Liver (tissue), 9 donors: ENCODE results near the gene TLE4. TPM values are rescaled to one million over a fixed set of nuclear protein-coding genes. Genes with fewer than 3 reads are reported as not detected.

Experiments
- DNase-seq: peaks from one replicate; pipeline ENCODE4 v3.0.0-alpha.2; 2017; ENCODE audit warnings: low spot score
- H3K27ac ChIP-seq, 2 donors: one replicate each; pipeline ENCODE4 v1.7.0; 2013; ENCODE audit warnings: inconsistent platforms in 2 of 2, low read length in 2 of 2, control low read depth in 1 of 2, low read depth in 1 of 2, mild to moderate bottlenecking in 1 of 2
- H3K27me3 ChIP-seq, 4 donors: one replicate each; pipeline versions ENCODE4 v1.6.1 to v1.7.0; 2013; ENCODE audit warnings: low read length in 3 of 4, inconsistent platforms in 1 of 4, mild to moderate bottlenecking in 1 of 4, moderate library complexity in 1 of 4; ENCODE audit not compliant: control insufficient read depth in 4 of 4, insufficient read depth in 4 of 4
- H3K36me3 ChIP-seq, 4 donors: one replicate each; pipeline versions ENCODE4 v1.6.1 to v1.7.0; 2013; ENCODE audit warnings: low read length in 3 of 4, mild to moderate bottlenecking in 3 of 4, low read depth in 1 of 4, moderate library complexity in 1 of 4; ENCODE audit not compliant: control insufficient read depth in 4 of 4, insufficient read depth in 3 of 4
- H3K4me1 ChIP-seq, 4 donors: one replicate each; pipeline versions ENCODE4 v1.6.1 to v1.7.0; 2013; ENCODE audit warnings: low read length in 3 of 4, mild to moderate bottlenecking in 3 of 4, moderate library complexity in 1 of 4; ENCODE audit not compliant: control insufficient read depth in 4 of 4, insufficient read depth in 4 of 4
- H3K4me3 ChIP-seq, 3 donors: one replicate each; pipeline versions ENCODE4 v1.6.1 to v1.7.0; 2013; ENCODE audit warnings: low read length in 3 of 3, control low read depth in 1 of 3, low read depth in 1 of 3, mild to moderate bottlenecking in 1 of 3
- H3K9ac ChIP-seq, 2 donors: one replicate each; pipeline ENCODE4 v1.7.0; 2013; ENCODE audit warnings: low read length in 2 of 2, mild to moderate bottlenecking in 2 of 2, moderate library complexity in 2 of 2, control low read depth in 1 of 2, low read depth in 1 of 2
- H3K9me3 ChIP-seq, 4 donors: one replicate each; pipeline versions ENCODE4 v1.6.1 to v1.7.0; 2013; ENCODE audit warnings: low read length in 3 of 4; ENCODE audit not compliant: control insufficient read depth in 4 of 4
- ATF3 ChIP-seq: IDR thresholded peaks from 2 replicates; pipeline ENCODE4 v1.6.1; 2016; ENCODE audit warnings: antibody characterized with exemption
- CTCF ChIP-seq: fragments of 150-350 bp; IDR thresholded peaks from 2 replicates; pipeline ENCODE4 v1.5.1; 2017; ENCODE audit warnings: improper control_type of control experiment, low read depth, low read length; ENCODE audit not compliant: missing input control
- EGR1 ChIP-seq, 2 donors: IDR thresholded peaks; 2 replicates each; pipeline ENCODE4 v1.6.1; 2016 to 2018; ENCODE audit warnings: antibody characterized with exemption in 2 of 2, low read depth in 2 of 2
- FOXA1 ChIP-seq: IDR thresholded peaks from 2 replicates; pipeline ENCODE4 v1.6.1; 2016; ENCODE audit warnings: antibody characterized with exemption
- FOXA2 ChIP-seq: IDR thresholded peaks from 2 replicates; pipeline ENCODE4 v1.6.1; 2016; ENCODE audit warnings: antibody characterized with exemption
- GABPA ChIP-seq, 2 donors: IDR thresholded peaks in 1 of 2; conservative IDR thresholded peaks in 1 of 2; 2 replicates each; pipeline ENCODE4 v1.6.1; 2016; ENCODE audit warnings: antibody characterized with exemption in 2 of 2, mild to moderate bottlenecking in 1 of 2, moderate library complexity in 1 of 2
- HNF4A ChIP-seq, 2 donors: conservative IDR thresholded peaks; 2 replicates each; pipeline ENCODE4 v1.6.1; 2016; ENCODE audit warnings: antibody characterized with exemption in 2 of 2, mild to moderate bottlenecking in 2 of 2
- HNF4G ChIP-seq: IDR thresholded peaks from 2 replicates; pipeline ENCODE4 v1.6.1; 2016; ENCODE audit warnings: antibody characterized with exemption
- JUND ChIP-seq, 2 donors: IDR thresholded peaks; 2 replicates each; pipeline ENCODE4 v1.6.1; 2016; ENCODE audit warnings: antibody characterized with exemption in 2 of 2
- MAX ChIP-seq: IDR thresholded peaks from 2 replicates; pipeline ENCODE4 v1.6.1; 2016; ENCODE audit warnings: antibody characterized with exemption
- NR2F2 ChIP-seq: IDR thresholded peaks from 2 replicates; pipeline ENCODE4 v1.6.1; 2016; ENCODE audit warnings: antibody characterized with exemption
- RAD21 ChIP-seq, 2 donors: IDR thresholded peaks; 2 replicates each; pipeline ENCODE4 v1.6.1; 2016; ENCODE audit warnings: antibody characterized with exemption in 2 of 2, mild to moderate bottlenecking in 2 of 2
- REST ChIP-seq: IDR thresholded peaks from 2 replicates; pipeline ENCODE4 v1.6.1; 2016; ENCODE audit warnings: antibody characterized with exemption, mild to moderate bottlenecking
- RXRA ChIP-seq, 2 donors: IDR thresholded peaks; 2 replicates each; pipeline ENCODE4 v1.6.1; 2017 to 2018; ENCODE audit warnings: antibody characterized with exemption in 2 of 2, mild to moderate bottlenecking in 1 of 2
- SP1 ChIP-seq: IDR thresholded peaks from 2 replicates; pipeline ENCODE4 v1.6.1; 2018; ENCODE audit warnings: antibody characterized with exemption, mild to moderate bottlenecking
- TAF1 ChIP-seq: conservative IDR thresholded peaks from 2 replicates; pipeline ENCODE4 v1.6.1; 2016; ENCODE audit warnings: antibody characterized with exemption, mild to moderate bottlenecking
- YY1 ChIP-seq: IDR thresholded peaks from 2 replicates; pipeline ENCODE4 v1.6.1; 2016; ENCODE audit warnings: antibody characterized with exemption, mild to moderate bottlenecking
- ZBTB33 ChIP-seq: IDR thresholded peaks from 2 replicates; pipeline ENCODE4 v1.6.1; 2016; ENCODE audit warnings: antibody characterized with exemption
- WGBS: extraction: QIAGEN DNeasy Blood & Tissue Kit; methylation state at CpG from one replicate; pipeline ENCODE4 v1.1.7; 2013; 5-methylcytosine and 5-hydroxymethylcytosine counted together
- polyA plus RNA-seq, 2 donors: library from polyadenylated mRNA; stranded (reverse) in 1 of 2; unstranded in 1 of 2; fragments of 200-250 nt in 1 of 2; fragments of >200 nt in 1 of 2; fragmentation: Nextera tagmentation in 1 of 2; extraction: Ambion mirVana in 1 of 2; gene quantifications; one replicate each; pipeline versions ENCODE4 v1.2.1 to v1.2.3, GENCODE V29; 2013 to 2015
- total RNA-seq, 2 donors: library from RNA; depleted of rRNA; stranded (reverse); fragments of >200 nt; gene quantifications; one replicate each; pipeline ENCODE4 v1.2.3, GENCODE V29; 2014
- donor health status: healthy.
- donor health status: healthy.
- donor health status: healthy.
- donor health status: healthy.
- donor health status: healthy.

Gene TLE4
- total and polyA plus RNA-seq, 4 donors: 2.5 to 6.6 (median 4.7) TPM

- no peak overlapping the region for H3K9ac ChIP-seq
- no peak overlapping the region for H3K4me3 ChIP-seq
- WGBS: 70% methylated on average over 4 of the region's 4 CpGs
- no peak for TF ChIP-seq NR2F2
- H3K27ac ChIP-seq: no peak overlapping the region
- no peak for DNase-seq
- H3K36me3 ChIP-seq: no peaks in the 10 kb centered on the region
- H3K4me1 ChIP-seq: no peaks in the 10 kb centered on the region
- no peaks in the 10 kb centered on the region for H3K9me3 ChIP-seq
- no peaks in the 10 kb centered on the region for H3K27me3 ChIP-seq
Observed at GRCh38 chr9:79617395-79617794, 45.6 kb downstream of the TLE4 start.

- H3K4me3 ChIP-seq: no peak overlapping the region
- H3K9ac ChIP-seq: no peak overlapping the region
- no peak for DNase-seq
- no peaks in the 10 kb centered on the region for H3K27me3 ChIP-seq
- TF ChIP-seq ATF3: no peak
- no peak for TF ChIP-seq MAX
- TF ChIP-seq RXRA (IDR thresholded peaks at IDR 0.05): no peak
- no peak for TF ChIP-seq RAD21 (IDR thresholded peaks at IDR 0.05)
- H3K4me1 ChIP-seq: no peaks in the 10 kb centered on the region
- no peaks in the 10 kb centered on the region for H3K9me3 ChIP-seq
- no peaks in the 10 kb centered on the region for H3K36me3 ChIP-seq
- no peak overlapping the region for H3K27ac ChIP-seq
Observed at GRCh38 chr9:79619930-79620329, 48.2 kb downstream of the TLE4 start.

GRCh38 chr9:79621916-79622575 is 50.3 kb downstream of the TLE4 start:
- DNase-seq: no peak
- no peak for TF ChIP-seq RAD21 (IDR thresholded peaks at IDR 0.05)
- no peak for TF ChIP-seq HNF4G
- no peak for TF ChIP-seq EGR1 (IDR thresholded peaks at IDR 0.05; ENCODE audit: low read depth in 2 of 2)
- TF ChIP-seq FOXA1: no peak
- TF ChIP-seq JUND (IDR thresholded peaks at IDR 0.05): no peak
- no peak for TF ChIP-seq ZBTB33
- no peak for TF ChIP-seq SP1
- TF ChIP-seq RXRA (IDR thresholded peaks at IDR 0.05): no peak
- TF ChIP-seq ATF3: no peak
- no peak for TF ChIP-seq MAX
- TF ChIP-seq NR2F2: no peak
- TF ChIP-seq YY1: no peak
- no peak for TF ChIP-seq GABPA (IDR thresholded peaks at IDR 0.05 in 1 of 2, conservative IDR thresholded peaks at IDR 0.05 in 1 of 2)
- TF ChIP-seq TAF1: no peak
- no peak for TF ChIP-seq REST
- no peak for TF ChIP-seq CTCF
- no peak for TF ChIP-seq HNF4A (conservative IDR thresholded peaks at IDR 0.05)
- no peak for TF ChIP-seq FOXA2
- Histone ChIP-seq H3K4me3 (no peak overlapping the region), H3K36me3 (no peaks in the 10 kb centered on the region), H3K27me3 (no peaks in the 10 kb centered on the region), H3K27ac (no peak overlapping the region), H3K9ac (no peak overlapping the region), H3K4me1 (no peaks in the 10 kb centered on the region), H3K9me3 (no peaks in the 10 kb centered on the region)
